K562 (cell line): ENCODE results near the gene PUM1. TPM values are rescaled to one million over a fixed set of nuclear protein-coding genes. Genes with fewer than 3 reads are reported as not detected.

Experiments
- BRCA1 ChIP-seq, 2 experiments: fragments of 450-650 bp in 1 of 2; sonication (generic) in 1 of 2; formaldehyde crosslinking in 1 of 2; IDR thresholded peaks; 2 replicates each; pipeline versions ENCODE4 v1.5.0 to v1.6.1; 2017 to 2020; ENCODE audit warnings: mild to moderate bottlenecking in 1 of 2, missing genetic modification reagents in 1 of 2
- ELK3 ChIP-seq: fragments of 450-650 bp; formaldehyde crosslinking; IDR thresholded peaks from 2 replicates; pipeline ENCODE4 v1.4.0; 2020; ENCODE audit warnings: mild to moderate bottlenecking
- FOXP1 ChIP-seq: sonication (generic); formaldehyde crosslinking; IDR thresholded peaks from 2 replicates; pipeline ENCODE4 v1.8.0; 2022; ENCODE audit warnings: mild to moderate bottlenecking, missing genetic modification reagents
- FOXP4 ChIP-seq: sonication (generic); formaldehyde crosslinking; IDR thresholded peaks from 2 replicates; pipeline ENCODE4 v1.8.0; 2022; ENCODE audit warnings: mild to moderate bottlenecking, missing genetic modification reagents, borderline replicate concordance
- HDAC2 ChIP-seq: fragments of 450-650 bp; IDR thresholded peaks from 2 replicates; pipeline ENCODE4 v1.6.1; 2016; ENCODE audit warnings: mild to moderate bottlenecking
- HNRNPK ChIP-seq: fragments of 200-400 bp; formaldehyde crosslinking; IDR thresholded peaks from one replicate; pipeline ENCODE4 v1.6.1; 2018; ENCODE audit warnings: mild to moderate bottlenecking, low read depth, low read length; ENCODE audit not compliant: poor library complexity, severe bottlenecking
- IRF9 ChIP-seq: fragments of 450-650 bp; IDR thresholded peaks from 2 replicates; pipeline ENCODE4 v1.6.1; 2016; ENCODE audit warnings: missing biosample characterization, missing genetic modification characterization
- KDM2B ChIP-seq: fragments of 250-450 bp; sonication (Bioruptor Pico); IDR thresholded peaks from 2 replicates; pipeline ENCODE4 v1.8.0; 2021; ENCODE audit warnings: mild to moderate bottlenecking, moderate library complexity
- MLLT1 ChIP-seq, 2 experiments: fragments of 450-650 bp; IDR thresholded peaks; 2 replicates each; pipeline ENCODE4 v1.6.1; 2016
- NFATC3 ChIP-seq: fragments of 450-650 bp; IDR thresholded peaks from 2 replicates; pipeline ENCODE4 v1.6.1; 2017; ENCODE audit warnings: mild to moderate bottlenecking
- PRMT5 ChIP-seq: sonication (generic); formaldehyde crosslinking; IDR thresholded peaks from 2 replicates; pipeline ENCODE4 v1.5.0; 2020; ENCODE audit warnings: missing genetic modification reagents
- RBM14 ChIP-seq: fragments of 200-400 bp; formaldehyde crosslinking; IDR thresholded peaks from 2 replicates; pipeline ENCODE4 v1.6.1; 2018; ENCODE audit warnings: low read depth, mild to moderate bottlenecking, low read length, moderate library complexity, borderline replicate concordance; ENCODE audit not compliant: insufficient read depth
- TARDBP ChIP-seq: fragments of 450-650 bp; IDR thresholded peaks from 2 replicates; pipeline ENCODE4 v1.6.1; 2016
- TFAP4 ChIP-seq: sonication (generic); formaldehyde crosslinking; IDR thresholded peaks from 2 replicates; pipeline ENCODE4 v1.8.0; 2022; ENCODE audit warnings: missing genetic modification reagents, mild to moderate bottlenecking, moderate library complexity, borderline replicate concordance
- XRCC3 ChIP-seq: fragments of 450-650 bp; IDR thresholded peaks from 2 replicates; pipeline ENCODE4 v1.6.1; 2017; ENCODE audit warnings: mild to moderate bottlenecking, moderate library complexity
- ZBTB5 ChIP-seq: fragments of 450-650 bp; IDR thresholded peaks from 2 replicates; pipeline ENCODE4 v1.6.1; 2017; ENCODE audit warnings: antibody characterized with exemption
- ZFP1 ChIP-seq: fragments of 450-650 bp; formaldehyde crosslinking; IDR thresholded peaks from 2 replicates; pipeline ENCODE4 v1.4.0; 2020; ENCODE audit warnings: mild to moderate bottlenecking, mixed read lengths
- ZNF507 ChIP-seq: conservative IDR thresholded peaks from 2 replicates; pipeline ENCODE4 v1.6.1; 2017; ENCODE audit warnings: missing genetic modification characterization, missing compliant biosample characterization
- polyA plus RNA-seq, 8 experiments: library from polyadenylated mRNA; depleted of rRNA in 4 of 8; stranded (reverse) in 5 of 8; unstranded in 3 of 8; fragments of >200 nt; fragmentation: Nextera tagmentation in 2 of 8; fragmentation: Illumina TruSeq in 1 of 8; extraction: Ambion mirVana in 2 of 8; extraction: Trizol in 1 of 8; gene quantifications; 2 replicates each; pipeline versions ENCODE4 v1.2.1 to v1.2.3, GENCODE V29; 2011 to 2014; ENCODE audit warnings: inconsistent platforms in 1 of 8, missing spikeins in 1 of 8
- total RNA-seq, 7 experiments: library from RNA; depleted of rRNA in 6 of 7; stranded (reverse); fragments of >200 nt in 6 of 7; fragmentation: Illumina TruSeq in 2 of 7; extraction: Trizol in 2 of 7; gene quantifications; 2 replicates each; pipeline versions ENCODE4 v1.2.1 to v1.2.3, GENCODE V29; 2011 to 2021; ENCODE audit warnings: low replicate concordance in 1 of 7

PUM1 gene
- total and polyA plus RNA-seq, 9 of the 15 experiments (the other 6 are each of a cell fraction or from before 2014, with no cell fraction given), result 37.7 to 104 (median 55.7) TPM

DNA sequence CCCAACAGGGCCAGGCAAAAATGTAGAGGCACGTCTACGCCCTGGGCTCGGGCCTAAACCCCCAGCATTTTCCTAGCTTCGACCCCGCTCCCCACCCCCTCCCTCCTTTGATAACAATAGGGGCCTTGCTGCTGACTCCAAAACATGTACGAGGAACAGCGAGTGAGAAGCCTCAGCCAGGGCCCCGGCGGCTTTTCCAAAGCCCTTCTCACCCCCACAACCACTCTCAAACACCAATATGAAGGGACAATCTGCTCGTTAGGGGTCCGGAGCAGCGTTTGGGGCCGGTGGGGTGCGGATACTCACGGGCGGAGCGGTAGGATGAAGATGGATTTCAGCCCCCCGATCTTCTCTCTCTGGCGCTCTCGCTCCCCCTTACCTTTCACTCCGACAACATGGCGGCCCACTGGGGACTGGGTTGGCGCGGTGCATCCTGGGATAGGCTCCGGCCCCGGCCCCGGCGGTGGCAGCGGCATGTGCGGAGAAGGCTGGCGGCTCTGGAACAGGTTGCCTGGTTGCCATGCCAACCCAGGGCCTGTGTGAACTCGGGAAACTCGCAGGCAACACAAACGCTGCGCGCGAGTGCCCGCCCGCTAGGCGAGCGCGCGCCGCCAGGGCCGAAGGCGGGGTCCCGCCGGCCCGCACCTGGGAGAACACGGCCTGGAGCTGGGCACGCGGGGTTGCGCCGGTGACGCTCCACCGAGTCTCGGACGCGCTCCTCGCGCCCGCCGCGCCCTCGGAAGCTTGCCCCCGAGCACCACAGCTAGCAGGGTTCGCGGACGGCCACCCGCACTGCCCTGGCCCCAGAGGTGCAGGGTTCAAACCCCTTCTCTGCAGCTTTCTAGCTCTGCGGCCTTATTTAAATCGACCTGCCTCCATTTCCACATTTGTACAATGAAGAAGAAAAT is at the start of gene PUM1 (continued):
- TF ChIP-seq BRCA1 (IDR thresholded peaks at IDR 0.05) (no peak), BRCA1 (CRISPR knock-in tag; IDR thresholded peaks at IDR 0.05) (0 out of 2 replicates have a peak, but pooled peaks have one; percentile 32), ZFP1 (CRISPR knock-in tag) (no peak), XRCC3 (no peak), HDAC2 (0 out of 2 replicates have a peak, but pooled peaks have one; percentile 7), ZBTB5 (no peak), ZNF507 (tag) (no peak), FOXP4 (CRISPR knock-in tag) (0 out of 2 replicates have a peak, but pooled peaks have one; percentile 24), PRMT5 (no peak), ELK3 (no peak), TARDBP (no peak), FOXP1 (CRISPR knock-in tag) (peak; percentile 97), RBM14 (no peak; the same call in 1 of the 2 replicates), IRF9 (tag) (no peak), TFAP4 (CRISPR knock-in tag) (peak; percentile 79; the same call in 1 of the 2 replicates), KDM2B (CRISPR knock-in tag) (no peak), HNRNPK (no peak), MLLT1 (IDR thresholded peaks at IDR 0.05) (peak in 1 of 2 experiments; percentile 59; a peak in 1 of 4 replicates), NFATC3 (peak; percentile 83; the same call in 1 of the 2 replicates)
